AG04450 (cell line): ENCODE measurements around the gene CDKAL1. TPM values are rescaled to one million over a fixed set of nuclear protein-coding genes. Genes with fewer than 3 reads are reported as not detected.

Experiments used
- CTCF ChIA-PET: fragments of 300-600, 350-600 bp; formaldehyde crosslinking; extraction: SDS; loops from one replicate; lab custom pipeline; 2022; ENCODE audit warnings: antibody characterized with exemption, inconsistent platforms; lab: Charles Lee
- POLR2A ChIA-PET: fragments of 350-600 bp; formaldehyde crosslinking; extraction: SDS; loops from one replicate; lab custom pipeline; 2021; ENCODE audit warnings: antibody characterized with exemption, inconsistent platforms; lab: Yijun Ruan, JAX
- DNase-seq: peaks from one replicate; pipeline ENCODE4 v3.0.0-alpha.2; 2011; ENCODE audit warnings: low read depth, low spot score
- H3K27ac ChIP-seq: one replicate; pipeline ENCODE4 v1.5.1; 2012; ENCODE audit warnings: low read depth, low read length, control low read depth
- H3K27me3 ChIP-seq: one replicate; pipeline ENCODE4 v1.6.0; 2012; ENCODE audit warnings: low read length; ENCODE audit not compliant: control insufficient read depth, insufficient read depth
- H3K4me3 ChIP-seq: 2 replicates; pipeline ENCODE4 v1.5.1; 2011; ENCODE audit warnings: mild to moderate bottlenecking, low read depth, low read length, control low read depth
- H3K9me3 ChIP-seq: 2 replicates; pipeline ENCODE4 v1.5.1; 2012; ENCODE audit warnings: low read length; ENCODE audit not compliant: control insufficient read depth, insufficient read depth
- CTCF ChIP-seq: IDR thresholded peaks from 2 replicates; pipeline ENCODE4 v1.5.1; 2011; ENCODE audit warnings: low read depth, low read length, control low read depth, inconsistent platforms
- polyA plus RNA-seq: library from polyadenylated mRNA; depleted of rRNA; stranded (reverse); fragments of >200 nt; gene quantifications from 2 replicates; pipeline ENCODE4 v1.2.3, GENCODE V29; 2011

CDKAL1 gene
- polyA plus RNA-seq, 1 experiment = 9.2 TPM

- Histone ChIP-seq H3K4me3 (no peak overlapping the region), H3K9me3 (no peaks in the 10 kb centered on the region), H3K27me3 (no peaks in the 10 kb centered on the region), H3K27ac (no peak overlapping the region)
- POLR2A ChIA-PET = no interaction called here
- CTCF ChIA-PET = no interaction called here
- no peak for DNase-seq
- no peak for TF ChIP-seq CTCF
These were observed 399.0 kb downstream of the CDKAL1 start for GRCh38 chr6:20933057-20933788.

DNA sequence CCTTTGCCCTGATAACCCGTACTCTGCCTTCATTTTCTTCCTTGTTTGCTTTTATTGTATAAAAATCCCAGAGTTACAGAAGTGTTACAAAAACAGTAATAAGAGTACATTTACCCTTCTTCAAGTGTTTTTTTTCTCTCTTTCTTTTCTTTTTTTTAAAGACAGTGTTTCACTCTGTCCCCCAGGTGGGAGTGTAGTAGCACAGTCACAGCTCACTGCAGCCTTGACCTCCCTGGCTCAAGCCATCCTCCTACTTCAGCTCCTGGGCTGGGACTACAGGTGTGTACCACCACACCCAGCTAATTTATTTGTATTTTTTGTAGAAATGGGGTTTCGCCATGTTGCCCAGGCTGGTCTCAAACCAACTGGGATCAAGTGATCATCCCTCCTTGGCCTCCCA lies 402.7 kb downstream of the CDKAL1 start:
- TF ChIP-seq CTCF = no peak
- CTCF ChIA-PET = no interaction called here
- H3K9me3 ChIP-seq = no peaks in the 10 kb centered on the region
- no peaks in the 10 kb centered on the region for H3K27me3 ChIP-seq
- DNase-seq = no peak
- POLR2A ChIA-PET = no interaction called here
- no peak overlapping the region for H3K4me3 ChIP-seq
- H3K27ac ChIP-seq = no peak overlapping the region

GRCh38 chr6:20939161-20939775 lies 405.0 kb downstream of the CDKAL1 start:
- no peak for TF ChIP-seq CTCF
- Histone ChIP-seq H3K4me3 (no peak overlapping the region), H3K27ac (no peak overlapping the region), H3K9me3 (no peaks in the 10 kb centered on the region), H3K27me3 (no peaks in the 10 kb centered on the region)
- no peak for DNase-seq
- CTCF ChIA-PET = no interaction called here
- POLR2A ChIA-PET = no interaction called here

GRCh38 chr6:20943040-20943627 lies 408.9 kb downstream of the CDKAL1 start:
- ChIA-PET CTCF (no interaction called here), POLR2A (no interaction called here)
- Histone ChIP-seq H3K27ac (no peak overlapping the region), H3K4me3 (no peak overlapping the region), H3K9me3 (no peaks in the 10 kb centered on the region), H3K27me3 (no peaks in the 10 kb centered on the region)
- TF ChIP-seq CTCF = no peak
- no peak for DNase-seq

DNA sequence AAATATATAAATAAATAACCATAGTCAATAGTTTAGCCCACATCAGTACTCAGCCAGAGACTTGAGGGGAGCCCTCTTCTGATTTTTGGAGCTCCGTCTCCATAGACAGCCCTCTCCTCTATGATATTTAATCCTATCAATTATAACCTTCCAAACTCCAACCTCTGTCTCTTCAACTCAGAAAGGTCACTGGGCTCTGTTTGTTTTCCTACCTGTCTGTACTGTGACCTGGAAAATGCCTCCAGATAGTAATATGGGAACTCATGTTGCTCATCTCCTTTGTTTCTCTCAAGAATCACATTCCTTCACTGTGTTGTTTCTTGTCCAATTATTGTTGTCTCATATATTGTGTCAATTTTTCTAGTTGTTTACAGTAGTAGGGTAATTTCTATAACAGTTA lies 409.7 kb downstream of the CDKAL1 start:
- Histone ChIP-seq H3K27me3 (no peaks in the 10 kb centered on the region), H3K27ac (no peak overlapping the region), H3K9me3 (no peaks in the 10 kb centered on the region), H3K4me3 (no peak overlapping the region)
- POLR2A ChIA-PET = no interaction called here
- TF ChIP-seq CTCF = no peak
- DNase-seq = no peak
- CTCF ChIA-PET = no interaction called here
